ENCODE results near the gene RREB1. TPM values are rescaled to one million over a fixed set of nuclear protein-coding genes. Genes with fewer than 3 reads are reported as not detected.
A peak's percentile ranks its signal among the peaks of the same experiment; 100 is the strongest.

Gene RREB1
- polyA plus RNA-seq, 1 experiment, result 2.6 TPM

DNA sequence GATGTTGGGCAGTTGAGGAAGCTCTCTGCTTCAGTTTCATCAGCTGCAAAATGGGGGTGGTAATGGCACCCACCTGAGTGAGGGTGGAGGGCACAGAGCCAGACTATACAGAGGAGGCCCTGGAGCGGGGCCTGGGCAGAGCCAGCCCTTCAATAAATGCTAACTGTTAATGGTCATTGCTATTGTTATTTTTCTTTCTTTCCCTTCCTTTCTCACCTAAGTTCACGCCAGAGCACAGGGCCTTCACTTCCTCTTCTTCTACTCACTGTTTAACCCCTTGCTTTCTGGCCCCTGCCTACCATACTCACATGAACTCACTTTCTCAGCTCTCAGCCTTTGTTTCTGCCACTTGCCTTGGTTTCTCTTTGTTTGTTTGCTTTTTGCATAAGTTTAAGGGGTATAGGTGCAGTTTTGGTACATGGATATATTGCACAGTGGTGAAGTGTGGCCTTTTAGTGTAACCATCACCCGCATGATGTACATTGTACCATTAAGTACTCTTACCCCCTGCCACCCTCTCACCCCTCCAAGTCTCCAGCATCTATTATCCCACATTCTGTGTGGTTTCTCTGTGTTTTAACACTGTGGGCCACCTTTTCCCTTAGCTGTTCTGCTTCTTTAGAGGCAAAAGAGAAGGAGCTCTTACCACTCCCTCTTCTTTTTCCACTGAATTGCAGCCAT lies 7.5 kb upstream of the RREB1 start:
- TF ChIP-seq, protein P1, sequence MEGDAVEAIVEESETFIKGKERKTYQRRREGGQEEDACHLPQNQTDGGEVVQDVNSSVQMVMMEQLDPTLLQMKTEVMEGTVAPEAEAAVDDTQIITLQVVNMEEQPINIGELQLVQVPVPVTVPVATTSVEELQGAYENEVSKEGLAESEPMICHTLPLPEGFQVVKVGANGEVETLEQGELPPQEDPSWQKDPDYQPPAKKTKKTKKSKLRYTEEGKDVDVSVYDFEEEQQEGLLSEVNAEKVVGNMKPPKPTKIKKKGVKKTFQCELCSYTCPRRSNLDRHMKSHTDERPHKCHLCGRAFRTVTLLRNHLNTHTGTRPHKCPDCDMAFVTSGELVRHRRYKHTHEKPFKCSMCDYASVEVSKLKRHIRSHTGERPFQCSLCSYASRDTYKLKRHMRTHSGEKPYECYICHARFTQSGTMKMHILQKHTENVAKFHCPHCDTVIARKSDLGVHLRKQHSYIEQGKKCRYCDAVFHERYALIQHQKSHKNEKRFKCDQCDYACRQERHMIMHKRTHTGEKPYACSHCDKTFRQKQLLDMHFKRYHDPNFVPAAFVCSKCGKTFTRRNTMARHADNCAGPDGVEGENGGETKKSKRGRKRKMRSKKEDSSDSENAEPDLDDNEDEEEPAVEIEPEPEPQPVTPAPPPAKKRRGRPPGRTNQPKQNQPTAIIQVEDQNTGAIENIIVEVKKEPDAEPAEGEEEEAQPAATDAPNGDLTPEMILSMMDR (IDR thresholded peaks at IDR 0.05; ENCODE audit: low read depth, low read length), result no peak
- Histone ChIP-seq H3K27ac (ENCODE audit: low read depth, low read length) (no peak overlapping the region), H3K4me3 (ENCODE audit: low read depth, low read length) (no peak overlapping the region), H3K27me3 (ENCODE audit: control insufficient read depth, insufficient read depth, low read length) (no peaks in the 10 kb centered on the region), H3K9me3 (ENCODE audit: control insufficient read depth, insufficient read depth, low read length) (no peaks in the 10 kb centered on the region)
- no peak for DNase-seq (ENCODE audit: low read depth, low spot score)
- ChIA-PET CTCF (no interaction called here), POLR2A (no interaction called here)

DNA sequence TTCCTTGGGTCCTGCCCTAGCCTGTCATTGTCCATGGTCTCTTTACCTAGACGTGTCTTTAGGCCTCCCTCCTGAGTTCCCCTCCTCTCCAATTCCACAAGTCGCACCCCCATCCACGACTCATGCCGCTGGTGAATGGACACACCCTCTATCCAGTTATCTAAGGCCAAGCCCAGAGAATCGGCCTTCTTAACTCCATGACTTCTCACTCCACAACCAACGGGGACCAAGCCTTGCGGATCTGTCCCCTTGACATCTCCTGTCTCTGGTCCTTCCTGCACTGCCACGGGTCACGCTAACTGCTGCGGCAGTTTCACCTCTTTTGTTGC lies 7.0 kb upstream of the RREB1 start:
- CTCF ChIA-PET, result no interaction called here
- TF ChIP-seq, protein P1 (IDR thresholded peaks at IDR 0.05; ENCODE audit: low read depth, low read length), result no peak

GRCh38 chr6:7101290-7101689 lies 6.5 kb upstream of the RREB1 start:
- Histone ChIP-seq H3K4me3 (ENCODE audit: low read depth, low read length) (no peak overlapping the region), H3K9me3 (ENCODE audit: control insufficient read depth, insufficient read depth, low read length) (no peaks in the 10 kb centered on the region), H3K27me3 (ENCODE audit: control insufficient read depth, insufficient read depth, low read length) (no peaks in the 10 kb centered on the region), H3K27ac (ENCODE audit: low read depth, low read length) (no peak overlapping the region)
- TF ChIP-seq, protein P1 (IDR thresholded peaks at IDR 0.05; ENCODE audit: low read depth, low read length), result no peak
- ChIA-PET CTCF (interaction anchor here (1.0 kb wide), 1 partner anchor 376 kb away, joined by 3 read pairs; no protein-coding TSS in a partner anchor), POLR2A (no interaction called here)
- no peak for DNase-seq (ENCODE audit: low read depth, low spot score)

More for the DNA sequence above, 7.0 kb upstream of the RREB1 start:
- H3K27ac ChIP-seq (ENCODE audit: low read depth, low read length), result no peak overlapping the region
- POLR2A ChIA-PET, result no interaction called here
- H3K27me3 ChIP-seq (ENCODE audit: control insufficient read depth, insufficient read depth, low read length), result no peaks in the 10 kb centered on the region
- no peak overlapping the region for H3K4me3 ChIP-seq (ENCODE audit: low read depth, low read length)
- DNase-seq (ENCODE audit: low read depth, low spot score), result no peak
- H3K9me3 ChIP-seq (ENCODE audit: control insufficient read depth, insufficient read depth, low read length), result no peaks in the 10 kb centered on the region

DNA sequence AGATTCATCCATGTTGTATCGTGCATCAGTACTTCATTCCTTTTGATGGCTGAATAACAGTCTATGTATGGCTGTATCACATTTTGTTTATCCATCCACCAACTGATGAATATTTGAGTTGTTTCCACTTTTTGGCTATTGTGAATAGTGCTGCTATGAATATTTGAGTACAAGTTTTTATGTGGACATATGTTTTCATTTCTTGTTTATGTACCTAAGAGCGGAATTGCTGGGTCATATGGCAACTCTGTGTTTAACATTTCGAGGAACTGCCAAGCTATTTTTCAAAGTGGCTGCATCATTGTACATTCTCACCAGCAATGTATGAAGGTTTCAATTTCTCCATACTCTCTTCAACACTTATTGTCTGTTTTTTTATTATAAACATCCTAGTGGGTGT lies 3.0 kb upstream of the RREB1 start:
- ChIA-PET POLR2A (no interaction called here), CTCF (interaction anchor here (1.4 kb wide), 1 partner anchor 134 kb away, joined by 4 read pairs; no protein-coding TSS in a partner anchor)
- Histone ChIP-seq H3K27me3 (ENCODE audit: control insufficient read depth, insufficient read depth, low read length) (no peaks in the 10 kb centered on the region), H3K4me3 (ENCODE audit: low read depth, low read length) (no peak overlapping the region), H3K9me3 (ENCODE audit: control insufficient read depth, insufficient read depth, low read length) (no peaks in the 10 kb centered on the region; the same call in 1 of the 2 replicates), H3K27ac (ENCODE audit: low read depth, low read length) (no peak overlapping the region)
- DNase-seq (ENCODE audit: low read depth, low spot score), result no peak
- TF ChIP-seq, protein P1 (IDR thresholded peaks at IDR 0.05; ENCODE audit: low read depth, low read length), result no peak

GRCh38 chr6:7106215-7106751 lies 1.5 kb upstream of the RREB1 start:
- H3K27me3 ChIP-seq (ENCODE audit: control insufficient read depth, insufficient read depth, low read length), result no peaks in the 10 kb centered on the region
- CTCF ChIA-PET, result interaction anchor here (0.5 to 1.4 kb wide), 4 partner anchors 61 to 382 kb away, joined by 3 to 5 read pairs (median 4); no protein-coding TSS in a partner anchor
- POLR2A ChIA-PET, result no interaction called here
- TF ChIP-seq, protein P1 (IDR thresholded peaks at IDR 0.05; ENCODE audit: low read depth, low read length), result no peak
- H3K27ac ChIP-seq (ENCODE audit: low read depth, low read length), result peak overlapping the region; percentile 61
- no peak for DNase-seq (ENCODE audit: low read depth, low spot score)
- no peaks in the 10 kb centered on the region; the same call in 1 of the 2 replicates for H3K9me3 ChIP-seq (ENCODE audit: control insufficient read depth, insufficient read depth, low read length)
- H3K4me3 ChIP-seq (ENCODE audit: low read depth, low read length), result peak overlapping the region; percentile 88
